PC-9 (cell line): ENCODE measurements around the gene CUX1. TPM values are rescaled to one million over a fixed set of nuclear protein-coding genes. Genes with fewer than 3 reads are reported as not detected.

Source experiments
- BruUV-seq: library from RNA; stranded (reverse); fragments of 400-500 nt; replicated peaks from 2 replicates; lab custom pipeline; 2021; lab: Mats Ljungman, UMichigan
- CTCF ChIA-PET: fragments of 300-600 bp; sonication (Branson Sonifier 250); formaldehyde crosslinking; loops from one replicate; lab custom pipeline; 2022; ENCODE audit warnings: antibody characterized with exemption; lab: Charles Lee
- POLR2A ChIA-PET: fragments of 300-600 bp; sonication (Branson Sonifier 250); formaldehyde crosslinking; loops from one replicate; lab custom pipeline; 2022; ENCODE audit warnings: antibody characterized with exemption; ENCODE audit not compliant: unreplicated experiment; lab: Charles Lee
- DNase-seq, 2 experiments: peaks; one replicate each; pipeline versions ENCODE4 v3.0.0 to v3.0.0-alpha.2; 2015 to 2022; ENCODE audit warnings: mixed read lengths in 1 of 2
- H2AFZ ChIP-seq: fragments of 200-600 bp; sonication (generic); 2 replicates; pipeline ENCODE4 v1.8.1; 2017; ENCODE audit warnings: antibody characterized with exemption
- H3F3A ChIP-seq: fragments of 200-600 bp; sonication (generic); 2 replicates; pipeline ENCODE4 v1.8.1; 2017; ENCODE audit warnings: antibody characterized with exemption, mild to moderate bottlenecking, low read depth; ENCODE audit not compliant: insufficient read depth
- H3K27ac ChIP-seq: fragments of 200-600 bp; sonication (generic); 2 replicates; pipeline ENCODE4 v1.6.1; 2016; ENCODE audit warnings: mixed run types
- H3K27me3 ChIP-seq: fragments of 200-600 bp; sonication (generic); 2 replicates; pipeline ENCODE4 v1.6.1; 2016; ENCODE audit warnings: low read depth, mixed run types; ENCODE audit not compliant: insufficient read depth
- H3K36me3 ChIP-seq: fragments of 200-600 bp; sonication (generic); 2 replicates; pipeline ENCODE4 v1.6.1; 2016; ENCODE audit warnings: low read depth, mixed run types
- H3K4me1 ChIP-seq: fragments of 200-600 bp; sonication (generic); replicated peaks from 2 replicates; pipeline ENCODE4 v1.6.1; 2016; ENCODE audit warnings: mixed run types; ENCODE audit not compliant: insufficient read depth
- H3K4me2 ChIP-seq: fragments of 200-600 bp; sonication (generic); 2 replicates; pipeline ENCODE4 v1.6.1; 2017; ENCODE audit warnings: mixed run types
- H3K4me3 ChIP-seq: fragments of 200-600 bp; sonication (generic); 2 replicates; pipeline ENCODE4 v1.6.1; 2016; ENCODE audit warnings: mixed run types
- H3K79me2 ChIP-seq: fragments of 200-600 bp; sonication (generic); 2 replicates; pipeline ENCODE4 v1.6.1; 2017; ENCODE audit warnings: low read depth, mixed run types
- H3K9me2 ChIP-seq: fragments of 200-600 bp; sonication (generic); 2 replicates; pipeline ENCODE4 v1.8.1; 2017; ENCODE audit warnings: mild to moderate bottlenecking; ENCODE audit not compliant: insufficient read depth
- H3K9me3 ChIP-seq: fragments of 200-600 bp; sonication (generic); 2 replicates; pipeline ENCODE4 v1.8.1; 2016; ENCODE audit warnings: low read depth; ENCODE audit not compliant: insufficient read depth
- H4K20me1 ChIP-seq: fragments of 200-600 bp; sonication (generic); 2 replicates; pipeline ENCODE4 v1.8.1; 2017; ENCODE audit not compliant: insufficient read depth
- CTCF ChIP-seq: fragments of 200-600 bp; sonication (generic); conservative IDR thresholded peaks from 2 replicates; pipeline ENCODE4 v1.6.1; 2017; ENCODE audit warnings: mixed run types, antibody characterized with exemption, mild to moderate bottlenecking, moderate library complexity
- EZH2 ChIP-seq: fragments of 200-600 bp; sonication (generic); IDR thresholded peaks from 2 replicates; pipeline ENCODE4 v1.8.0; 2017; ENCODE audit warnings: antibody characterized with exemption, low read depth
- intact Hi-C: fragments of 100-400 bp; cut with micrococcal nuclease; formaldehyde crosslinking; loops from one replicate; pipeline ENCODE4 v1.10.0; 2022; ENCODE audit not compliant: unreplicated experiment
- total RNA-seq: library from RNA; stranded (reverse); gene quantifications from 2 replicates; pipeline ENCODE4 v1.2.3, GENCODE V29; 2021

Gene CUX1
- total RNA-seq, 1 experiment from 2014 or later = 83.3 TPM

GRCh38 chr7:101988513-101988912 lies 171.1 kb downstream of the CUX1 start:
- TF ChIP-seq CTCF = no peak
- no peak for TF ChIP-seq EZH2
- Histone ChIP-seq H3K9me2 (no peaks in the 10 kb centered on the region), H3K27ac (no peak overlapping the region), H3K27me3 (no peaks in the 10 kb centered on the region), H3K9me3 (no peaks in the 10 kb centered on the region), H3F3A (no peaks in the 10 kb centered on the region), H2AFZ (no peak overlapping the region), H3K79me2 (no peaks in the 10 kb centered on the region), H3K4me1 (no peaks in the 10 kb centered on the region), H3K4me2 (no peak overlapping the region), H3K36me3 (no peaks in the 10 kb centered on the region), H4K20me1 (no peaks in the 10 kb centered on the region), H3K4me3 (no peak overlapping the region)
- no TSS peak for BruUV-seq
- intact Hi-C loops = no loop called here
- CTCF ChIA-PET = no interaction called here
- POLR2A ChIA-PET = no interaction called here
- DNase-seq = no peak

GRCh38 chr7:101989101-101989500 lies 171.7 kb downstream of the CUX1 start:
- CTCF ChIA-PET = no interaction called here
- Histone ChIP-seq H3F3A (no peaks in the 10 kb centered on the region), H3K9me2 (no peaks in the 10 kb centered on the region), H3K79me2 (no peaks in the 10 kb centered on the region), H3K9me3 (no peaks in the 10 kb centered on the region), H3K27me3 (no peaks in the 10 kb centered on the region), H3K27ac (no peak overlapping the region), H3K4me1 (no peaks in the 10 kb centered on the region), H2AFZ (no peak overlapping the region), H3K36me3 (no peaks in the 10 kb centered on the region), H4K20me1 (no peaks in the 10 kb centered on the region), H3K4me3 (no peak overlapping the region), H3K4me2 (no peak overlapping the region)
- POLR2A ChIA-PET = no interaction called here
- intact Hi-C loops = no loop called here
- DNase-seq = no peak
- BruUV-seq = no TSS peak
- TF ChIP-seq EZH2 = no peak
- no peak for TF ChIP-seq CTCF

GRCh38 chr7:101990811-101991418 lies 173.5 kb downstream of the CUX1 start:
- Histone ChIP-seq H3K36me3 (no peaks in the 10 kb centered on the region), H3K4me2 (no peak overlapping the region), H3K27me3 (no peaks in the 10 kb centered on the region), H3K9me2 (no peaks in the 10 kb centered on the region), H3K4me1 (no peaks in the 10 kb centered on the region), H3K4me3 (no peak overlapping the region), H3K79me2 (no peaks in the 10 kb centered on the region), H3K9me3 (no peaks in the 10 kb centered on the region), H4K20me1 (no peaks in the 10 kb centered on the region), H3K27ac (no peak overlapping the region), H2AFZ (no peak overlapping the region), H3F3A (no peaks in the 10 kb centered on the region)
- ChIA-PET POLR2A (no interaction called here), CTCF (no interaction called here)
- no peak for TF ChIP-seq EZH2
- no peak for TF ChIP-seq CTCF
- intact Hi-C loops = no loop called here
- no peak for DNase-seq
- no TSS peak for BruUV-seq
